ENCODE data around the gene CACTIN. TPM values are rescaled to one million over a fixed set of nuclear protein-coding genes. Genes with fewer than 3 reads are reported as not detected.

The CACTIN gene
- polyA plus RNA-seq, 1 donor (not counting 4 experiments of a cell fraction or from before 2014, with no cell fraction given) = 10.8 TPM

GRCh38 chr19:3656073-3656746 is 29.6 kb upstream of the CACTIN start:
- Histone ChIP-seq H3K9me3 (ENCODE audit: control insufficient read depth, low read depth, low read length) (no peaks in the 10 kb centered on the region), H3K9me1 (ENCODE audit: control insufficient read depth, extremely low read depth, insufficient read depth, low read length) (no peaks in the 10 kb centered on the region), H3K27ac (ENCODE audit: control insufficient read depth, insufficient read depth, low read length) (no peak overlapping the region), H3K4me1 (ENCODE audit: control insufficient read depth, extremely low read depth, insufficient read depth, low read length) (peaks cover 2% of the 10 kb centered on the region), H3K9ac (ENCODE audit: control insufficient read depth, extremely low read depth, insufficient read depth, low read length) (no peak overlapping the region), H3K36me3 (ENCODE audit: control insufficient read depth in 2 of 2, extremely low read depth in 1 of 2, insufficient read depth in 2 of 2, low read length in 2 of 2) (peaks cover 0 to 27% of the 10 kb centered on the region in 2 experiments), H4K20me1 (ENCODE audit: control insufficient read depth, extremely low read depth, insufficient read depth, low read length) (no peaks in the 10 kb centered on the region), H2AFZ (ENCODE audit: control insufficient read depth, low read length) (no peak overlapping the region), H3K27me3 (ENCODE audit: control insufficient read depth, extremely low read depth, insufficient read depth, low read length) (no peaks in the 10 kb centered on the region), H3K4me2 (ENCODE audit: control insufficient read depth, extremely low read depth, insufficient read depth, low read depth, low read length) (no peak overlapping the region), H3K79me2 (ENCODE audit: control insufficient read depth, insufficient read depth, low read length) (no peaks in the 10 kb centered on the region), H3K4me3 (ENCODE audit: control insufficient read depth in 2 of 3, extremely low read depth in 1 of 3, insufficient read depth in 2 of 3, low read depth in 1 of 3, low read length in 3 of 3) (no peak overlapping the region)
- DNase-seq (ENCODE audit: low read depth, low spot score) (no peak), FAIRE-seq (no peak)
- TF ChIP-seq EZH2 (IDR thresholded peaks at IDR 0.05; ENCODE audit: low read length) = no peak
- dilution Hi-C loops (cut with MboI; ENCODE audit: extremely low pct_ligation_motif_present, low sequenced_read_pairs) = no loop called here

- peak overlapping the region; percentile 55 for H3K9ac ChIP-seq (ENCODE audit: control insufficient read depth, extremely low read depth, insufficient read depth, low read length)
- no peak overlapping the region for H2AFZ ChIP-seq (ENCODE audit: control insufficient read depth, low read length)
- no peak overlapping the region for H3K4me2 ChIP-seq (ENCODE audit: control insufficient read depth, extremely low read depth, insufficient read depth, low read depth, low read length)
- no peaks in the 10 kb centered on the region for H3K79me2 ChIP-seq (ENCODE audit: control insufficient read depth, insufficient read depth, low read length)
- H3K4me3 ChIP-seq (ENCODE audit: control insufficient read depth in 2 of 3, extremely low read depth in 1 of 3, insufficient read depth in 2 of 3, low read depth in 1 of 3, low read length in 3 of 3) = no peak overlapping the region
- dilution Hi-C loops (cut with MboI; ENCODE audit: extremely low pct_ligation_motif_present, low sequenced_read_pairs) = no loop called here
- H3K27ac ChIP-seq (ENCODE audit: control insufficient read depth, insufficient read depth, low read length) = peak overlapping the region; percentile 42
- no peaks in the 10 kb centered on the region for H3K27me3 ChIP-seq (ENCODE audit: control insufficient read depth, extremely low read depth, insufficient read depth, low read length)
- H3K36me3 ChIP-seq (ENCODE audit: control insufficient read depth in 2 of 2, extremely low read depth in 1 of 2, insufficient read depth in 2 of 2, low read length in 2 of 2) = peaks cover 0 to 27% of the 10 kb centered on the region in 2 experiments
- H4K20me1 ChIP-seq (ENCODE audit: control insufficient read depth, extremely low read depth, insufficient read depth, low read length) = no peaks in the 10 kb centered on the region
- H3K9me1 ChIP-seq (ENCODE audit: control insufficient read depth, extremely low read depth, insufficient read depth, low read length) = no peaks in the 10 kb centered on the region
- FAIRE-seq (no peak), DNase-seq (ENCODE audit: low read depth, low spot score) (peak; percentile 36)
- TF ChIP-seq CTCF (optimal IDR thresholded peaks at IDR 0.05 in 1 of 3, IDR thresholded peaks at IDR 0.05 in 1 of 3, conservative IDR thresholded peaks at IDR 0.05 in 1 of 3; ENCODE audit: extremely low read depth in 1 of 3, insufficient read depth in 2 of 3, low read length in 3 of 3) (no peak), EZH2 (IDR thresholded peaks at IDR 0.05; ENCODE audit: low read length) (no peak)
- peaks cover 2% of the 10 kb centered on the region for H3K4me1 ChIP-seq (ENCODE audit: control insufficient read depth, extremely low read depth, insufficient read depth, low read length)
- no peaks in the 10 kb centered on the region for H3K9me3 ChIP-seq (ENCODE audit: control insufficient read depth, low read depth, low read length)
Observed at GRCh38 chr19:3655402-3656072, 28.9 kb upstream of the CACTIN start.
